IMR-90 (cell line): ENCODE results near the gene SGSH. TPM values are rescaled to one million over a fixed set of nuclear protein-coding genes. Genes with fewer than 3 reads are reported as not detected.

Experiments
- ATAC-seq: fragments of 200-7000 bp; cut with Tn5 transposase; 2 replicates; pipeline ENCODE4 v1.9.1; 2020; ENCODE audit warnings: low read depth, mild to moderate bottlenecking, moderate library complexity
- BruUV-seq: library from RNA; stranded (reverse); fragments of 400-500 nt; replicated peaks from 2 replicates; lab custom pipeline; 2021; lab: Mats Ljungman, UMichigan
- CTCF ChIA-PET: fragments of 300-600 bp; formaldehyde crosslinking; extraction: SDS; loops from one replicate; lab custom pipeline; 2021; ENCODE audit warnings: antibody characterized with exemption; lab: Yijun Ruan, JAX
- POLR2A ChIA-PET: fragments of 300-600 bp; sonication (Branson Sonifier 250); formaldehyde crosslinking; loops from one replicate; lab custom pipeline; 2022; ENCODE audit warnings: antibody characterized with exemption; ENCODE audit not compliant: unreplicated experiment; lab: Charles Lee
- DNase-seq: peaks from one replicate; pipeline ENCODE4 v3.0.0; 2013
- H2AFZ ChIP-seq: replicated peaks from 2 replicates; pipeline ENCODE3; 2013; ENCODE audit warnings: low read length, mild to moderate bottlenecking; ENCODE audit not compliant: poor library complexity
- H2AK5ac ChIP-seq: 2 replicates; pipeline ENCODE4 v1.6.1; 2013; ENCODE audit warnings: low read depth, low read length, inconsistent platforms
- H2AK9ac ChIP-seq: replicated peaks from 2 replicates; pipeline ENCODE3; 2013; ENCODE audit warnings: mild to moderate bottlenecking, low read depth, low read length, moderate library complexity; ENCODE audit not compliant: poor library complexity
- H2BK120ac ChIP-seq: 2 replicates; pipeline ENCODE4 v1.6.1; 2013; ENCODE audit warnings: low read depth, low read length, inconsistent platforms
- H2BK15ac ChIP-seq: 3 replicates; pipeline ENCODE4 v1.6.1; 2013; ENCODE audit warnings: low read depth, low read length, inconsistent platforms
- H2BK20ac ChIP-seq: 2 replicates; pipeline ENCODE4 v1.6.1; 2013; ENCODE audit warnings: low read depth, mild to moderate bottlenecking, inconsistent platforms, low read length, moderate library complexity
- H2BK5ac ChIP-seq: 2 replicates; pipeline ENCODE4 v1.6.1; 2013; ENCODE audit warnings: mild to moderate bottlenecking, low read depth, low read length, inconsistent platforms; ENCODE audit not compliant: poor library complexity, severe bottlenecking
- H3K14ac ChIP-seq: replicated peaks from 2 replicates; pipeline ENCODE4 v1.6.1; 2013; ENCODE audit warnings: low read depth, low read length, inconsistent platforms
- H3K18ac ChIP-seq: 2 replicates; pipeline ENCODE4 v1.6.1; 2013; ENCODE audit warnings: low read depth, low read length, control low read depth
- H3K23ac ChIP-seq: 2 replicates; pipeline ENCODE4 v1.6.1; 2013; ENCODE audit warnings: low read depth, low read length, inconsistent platforms
- H3K27ac ChIP-seq: 2 replicates; pipeline ENCODE4 v1.5.1; 2013; ENCODE audit warnings: mild to moderate bottlenecking, control low read depth, low read length; ENCODE audit not compliant: insufficient read depth
- H3K27me3 ChIP-seq: 2 replicates; pipeline ENCODE4 v1.6.1; 2013; ENCODE audit warnings: low read length; ENCODE audit not compliant: control insufficient read depth, insufficient read depth
- H3K36me3 ChIP-seq: 2 replicates; pipeline ENCODE4 v1.6.1; 2013; ENCODE audit warnings: low read length, mixed read lengths; ENCODE audit not compliant: control insufficient read depth, insufficient read depth
- H3K4ac ChIP-seq: 2 replicates; pipeline ENCODE4 v1.6.1; 2013; ENCODE audit warnings: low read depth, low read length, inconsistent platforms
- H3K4me1 ChIP-seq: 2 replicates; pipeline ENCODE4 v1.6.1; 2013; ENCODE audit warnings: low read length, mixed read lengths; ENCODE audit not compliant: control insufficient read depth, insufficient read depth
- H3K4me2 ChIP-seq: 2 replicates; pipeline ENCODE4 v1.6.1; 2013; ENCODE audit warnings: low read depth, mild to moderate bottlenecking, control low read depth, low read length, moderate library complexity
- H3K4me3 ChIP-seq: 2 replicates; pipeline ENCODE4 v1.5.1; 2013; ENCODE audit warnings: low read depth, mild to moderate bottlenecking, control low read depth, low read length, moderate library complexity; ENCODE audit not compliant: insufficient read depth
- H3K56ac ChIP-seq: 2 replicates; pipeline ENCODE4 v1.6.1; 2013; ENCODE audit warnings: low read length, inconsistent platforms; ENCODE audit not compliant: insufficient read depth; ENCODE audit errors: extremely low read depth
- H3K79me1 ChIP-seq, 2 experiments: 2 replicates each; pipeline ENCODE4 v1.6.1; 2013; ENCODE audit warnings: low read length in 2 of 2, inconsistent platforms in 1 of 2, low read depth in 1 of 2
- H3K9ac ChIP-seq: 2 replicates; pipeline ENCODE4 v1.6.1; 2013; ENCODE audit warnings: low read depth, low read length, control low read depth
- H3K9me1 ChIP-seq: 2 replicates; pipeline ENCODE4 v1.6.1; 2013; ENCODE audit warnings: low read length, inconsistent platforms; ENCODE audit not compliant: insufficient read depth
- H3K9me3 ChIP-seq: 2 replicates; pipeline ENCODE4 v1.6.1; 2013; ENCODE audit warnings: low read length; ENCODE audit not compliant: control insufficient read depth, insufficient read depth
- H4K20me1 ChIP-seq: 2 replicates; pipeline ENCODE4 v1.6.1; 2013; ENCODE audit warnings: low read length, inconsistent platforms; ENCODE audit not compliant: insufficient read depth
- H4K5ac ChIP-seq: 2 replicates; pipeline ENCODE4 v1.6.1; 2013; ENCODE audit warnings: mild to moderate bottlenecking, low read depth, low read length, control low read depth
- H4K8ac ChIP-seq, 2 experiments: 2 replicates each; pipeline ENCODE4 v1.6.1; 2013; ENCODE audit warnings: low read depth in 2 of 2, low read length in 2 of 2, control low read depth in 1 of 2, inconsistent platforms in 1 of 2
- H4K91ac ChIP-seq: 2 replicates; pipeline ENCODE4 v1.6.1; 2013; ENCODE audit warnings: low read depth, low read length, inconsistent platforms; ENCODE audit not compliant: insufficient read depth
- CHD1 ChIP-seq: IDR thresholded peaks from 2 replicates; pipeline ENCODE4 v1.6.1; 2012; ENCODE audit warnings: low read depth, low read length, improper control_type of control experiment
- CTCF ChIP-seq: conservative IDR thresholded peaks from 2 replicates; pipeline ENCODE4 v1.5.1; 2012; ENCODE audit warnings: mild to moderate bottlenecking, low read depth, low read length, improper control_type of control experiment
- FOS ChIP-seq: fragments of 150-350 bp; IDR thresholded peaks from 2 replicates; pipeline ENCODE4 v1.6.1; 2016; ENCODE audit warnings: low read depth, low read length
- NFE2L2 ChIP-seq: fragments of 150-350 bp; IDR thresholded peaks from 2 replicates; pipeline ENCODE4 v1.6.1; 2016; ENCODE audit warnings: low read depth, mild to moderate bottlenecking, low read length
- RAD21 ChIP-seq: IDR thresholded peaks from 2 replicates; pipeline ENCODE4 v1.6.1; 2012; ENCODE audit warnings: low read length, improper control_type of control experiment
- SMC3 ChIP-seq: fragments of 150-350 bp; IDR thresholded peaks from 2 replicates; pipeline ENCODE4 v1.6.1; 2016; ENCODE audit warnings: low read depth, mild to moderate bottlenecking, antibody characterized with exemption, low read length, moderate library complexity
- USF2 ChIP-seq: fragments of 150-350 bp; IDR thresholded peaks from 2 replicates; pipeline ENCODE4 v1.6.1; 2017; ENCODE audit warnings: mild to moderate bottlenecking, antibody characterized with exemption, low read length, low read depth
- WGBS, 2 experiments: methylation state at CpG; one replicate each; pipeline versions ENCODE4 v1.1.5 to v1.1.7; 2013; ENCODE audit warnings: missing lambda C conversion rate in 2 of 2; ENCODE audit not compliant: insufficient read length in 1 of 2; ENCODE audit errors: extremely low coverage in 2 of 2; 5-methylcytosine and 5-hydroxymethylcytosine counted together
- dilution Hi-C: fragments of 300-500 bp; cut with HindIII; formaldehyde crosslinking; loops from one replicate; pipeline ENCODE4 v1.14.3; 2018; ENCODE audit warnings: low sequenced_read_pairs; ENCODE audit not compliant: unreplicated experiment
- in situ Hi-C: fragments of 300-500 bp; cut with MboI; formaldehyde crosslinking; loops from 3 replicates; pipeline ENCODE4 v1.14.3; 2019; ENCODE audit warnings: low sequenced_read_pairs, inconsistent platforms, mixed read lengths
- intact Hi-C: fragments of 100-400 bp; cut with micrococcal nuclease; formaldehyde crosslinking; loops from 2 replicates; pipeline ENCODE4 v1.10.0; 2022
- polyA plus RNA-seq, 3 experiments: library from polyadenylated mRNA; depleted of rRNA; stranded (reverse); fragments of >200 nt; gene quantifications; 2 replicates each; pipeline ENCODE4 v1.2.3, GENCODE V29; 2012; ENCODE audit warnings: low replicate concordance in 1 of 3
- total RNA-seq: library from RNA; depleted of rRNA; stranded (reverse); fragments of >200 nt; gene quantifications from 2 replicates; pipeline ENCODE4 v1.2.3, GENCODE V29; 2012

SGSH gene
- total and polyA plus RNA-seq, 2 of the 4 experiments (the other 2 are of a cell fraction): 3.0 to 41.5 TPM

- Histone ChIP-seq H4K5ac (no peak overlapping the region), H3K79me1 (no peaks in the 10 kb centered on the region), H3K27me3 (peaks cover 25% of the 10 kb centered on the region), H2BK5ac (no peak overlapping the region), H3K27ac (no peak overlapping the region), H2AFZ (peak overlapping the region; percentile 72), H3K4ac (no peak overlapping the region), H3K23ac (no peak overlapping the region), H3K14ac (no peak overlapping the region), H2BK120ac (no peak overlapping the region), H3K36me3 (no peaks in the 10 kb centered on the region), H2BK20ac (no peak overlapping the region), H3K4me3 (no peak overlapping the region), H3K4me1 (no peaks in the 10 kb centered on the region), H3K9me3 (no peaks in the 10 kb centered on the region), H4K8ac (no peak overlapping the region), H3K9ac (no peak overlapping the region), H3K18ac (no peak overlapping the region), H2BK15ac (no peak overlapping the region), H3K9me1 (no peaks in the 10 kb centered on the region), H4K91ac (no peak overlapping the region), H4K20me1 (no peaks in the 10 kb centered on the region), H3K4me2 (no peak overlapping the region), H2AK9ac (peak overlapping the region; percentile 37), H2AK5ac (no peak overlapping the region), H3K56ac (no peak overlapping the region)
- dilution Hi-C loops: no loop called here
- in situ Hi-C loops: no loop called here
- intact Hi-C loops: no loop called here
- no TSS peak for BruUV-seq
- WGBS, 2 experiments: 69% methylated on average over 15 of the region's 27 CpGs; no CpG with 5 or more reads in 1 of the 2 experiments
- no peak for DNase-seq
- TF ChIP-seq NFE2L2: no peak
- TF ChIP-seq SMC3: peak; percentile 67
- TF ChIP-seq USF2: no peak
- no peak for TF ChIP-seq CHD1
- peak; percentile 66 for TF ChIP-seq CTCF
- TF ChIP-seq RAD21: peak; percentile 82
- TF ChIP-seq FOS: no peak
- ChIA-PET POLR2A (interaction anchor here (0.6 to 0.7 kb wide), 2 partner anchors 8 to 10 kb away, joined by 3 read pairs; no protein-coding TSS in a partner anchor), CTCF (interaction anchor here (0.6 to 1.9 kb wide), 4 partner anchors 12 to 95 kb away, joined by 3 to 4 read pairs (median 3); partner anchors contain the start of gene GAA)
- ATAC-seq: 0 out of 2 replicates have a peak, but pooled peaks have one; percentile 18
Observed at GRCh38 chr17:80195671-80196529, 24.2 kb downstream of the SGSH start.
